ENCODE measurements around the gene TANC1.

The TANC1 gene

DNA sequence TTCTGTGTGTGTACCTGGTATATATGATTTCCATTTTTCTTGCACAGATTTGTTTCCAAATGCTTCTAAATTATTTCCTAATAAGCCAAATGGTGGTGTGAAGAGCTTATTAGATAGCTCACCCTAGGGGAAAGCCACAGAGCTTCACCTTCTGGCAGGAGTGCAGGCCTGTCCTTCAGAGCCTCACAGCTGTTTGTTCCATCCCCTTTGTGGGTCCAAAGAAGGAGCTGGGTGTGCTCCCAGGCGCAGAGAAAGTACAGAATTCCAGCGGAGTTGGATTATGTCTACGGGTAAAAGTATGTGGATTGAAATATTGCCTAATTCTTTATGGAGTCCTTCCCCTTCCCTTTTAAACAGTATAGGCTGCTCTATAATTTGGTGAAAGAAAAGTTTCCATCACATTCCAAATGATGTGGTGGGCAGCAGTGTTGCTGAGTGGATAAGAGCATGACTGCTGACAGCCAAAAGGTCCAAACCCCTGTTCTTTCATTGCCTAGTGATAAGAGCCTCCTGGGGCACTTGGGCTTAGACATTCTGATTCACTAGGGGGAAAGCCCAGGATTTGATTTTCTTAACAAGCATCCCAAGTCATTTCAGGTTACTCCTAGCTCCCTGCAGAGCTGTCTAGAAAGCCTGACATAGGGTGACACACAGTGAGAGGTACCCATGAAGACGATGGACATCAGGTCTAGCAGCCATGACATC lies 231.5 kb downstream of the TANC1 start:
- Histone ChIP-seq H3K27ac (ENCODE audit: low read depth, low read length) (no peak overlapping the region), H3K36me3 (ENCODE audit: control insufficient read depth, insufficient read depth, low read length) (peaks cover 8% of the 10 kb centered on the region), H3K9ac (ENCODE audit: low read length) (no peak overlapping the region), H3K27me3 (ENCODE audit: control insufficient read depth, insufficient read depth, low read length) (no peaks in the 10 kb centered on the region), H3K4me3 (ENCODE audit: low read length) (no peak overlapping the region), H3K4me1 (ENCODE audit: control insufficient read depth, insufficient read depth, low read length) (peaks cover 14% of the 10 kb centered on the region)

DNA sequence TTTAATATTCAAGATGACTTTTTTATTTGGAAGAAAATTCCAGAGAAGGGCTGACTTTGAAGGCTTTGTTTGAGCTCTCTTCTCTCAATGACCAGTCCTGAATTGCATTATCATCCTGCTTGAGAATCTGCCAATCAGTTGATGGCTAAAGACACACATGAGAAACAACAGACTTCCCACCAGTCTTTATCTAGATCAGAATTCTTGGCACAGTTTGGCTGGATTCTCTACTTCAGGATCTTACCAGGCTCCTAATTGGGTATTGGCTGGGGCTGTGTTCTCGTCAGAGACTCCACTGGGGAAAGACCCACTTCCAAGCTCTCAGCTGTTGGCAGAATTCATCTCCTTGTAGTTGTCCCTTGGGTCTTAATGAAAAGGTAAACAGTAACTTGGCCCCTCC lies 232.1 kb downstream of the TANC1 start:
- Histone ChIP-seq H3K27ac (ENCODE audit: low read depth, low read length) (no peak overlapping the region), H3K4me1 (ENCODE audit: control insufficient read depth, insufficient read depth, low read length) (peaks cover 14% of the 10 kb centered on the region), H3K36me3 (ENCODE audit: control insufficient read depth, insufficient read depth, low read length) (peaks cover 8% of the 10 kb centered on the region), H3K9ac (ENCODE audit: low read length) (no peak overlapping the region), H3K4me3 (ENCODE audit: low read length) (no peak overlapping the region), H3K27me3 (ENCODE audit: control insufficient read depth, insufficient read depth, low read length) (no peaks in the 10 kb centered on the region)

DNA sequence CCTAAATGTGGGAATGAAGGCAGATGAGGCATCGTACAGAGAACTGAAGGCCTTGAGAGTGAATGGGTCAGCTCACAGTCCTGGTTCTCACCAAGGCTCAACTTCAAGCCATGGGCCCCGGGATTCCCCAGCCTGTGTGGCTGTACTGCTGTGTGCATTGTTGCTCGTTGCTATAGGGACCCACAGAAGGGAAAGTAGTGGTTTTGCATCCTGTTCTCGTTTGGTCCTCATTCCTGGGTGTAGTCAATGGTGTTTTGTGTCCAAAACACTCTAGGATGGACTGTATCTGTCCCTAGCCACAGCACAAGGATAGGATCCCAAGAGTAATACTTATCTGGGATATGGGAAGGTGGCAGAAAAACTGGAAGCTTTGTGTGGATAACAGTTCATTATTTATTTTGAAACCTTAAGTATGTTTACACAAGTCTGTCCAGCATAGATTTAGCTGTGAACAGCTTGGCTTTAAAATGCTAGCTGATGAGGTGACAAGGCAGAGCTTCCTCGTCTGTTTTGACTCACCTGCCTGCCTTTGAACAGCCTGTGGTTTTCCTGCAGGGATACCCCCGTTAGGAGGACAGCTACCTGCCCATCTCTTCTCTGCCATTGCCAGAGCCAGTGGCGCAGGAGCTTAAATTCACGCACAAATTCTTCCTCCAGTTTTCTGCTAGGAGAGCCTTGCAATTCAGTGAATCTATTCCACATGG lies 233.1 kb downstream of the TANC1 start:
- Histone ChIP-seq H3K4me3 (ENCODE audit: low read length) (no peak overlapping the region), H3K9ac (ENCODE audit: low read length) (no peak overlapping the region), H3K4me1 (ENCODE audit: control insufficient read depth, insufficient read depth, low read length) (peaks cover 14% of the 10 kb centered on the region), H3K36me3 (ENCODE audit: control insufficient read depth, insufficient read depth, low read length) (peaks cover 5% of the 10 kb centered on the region), H3K27ac (ENCODE audit: low read depth, low read length) (no peak overlapping the region), H3K27me3 (ENCODE audit: control insufficient read depth, insufficient read depth, low read length) (no peaks in the 10 kb centered on the region)

DNA sequence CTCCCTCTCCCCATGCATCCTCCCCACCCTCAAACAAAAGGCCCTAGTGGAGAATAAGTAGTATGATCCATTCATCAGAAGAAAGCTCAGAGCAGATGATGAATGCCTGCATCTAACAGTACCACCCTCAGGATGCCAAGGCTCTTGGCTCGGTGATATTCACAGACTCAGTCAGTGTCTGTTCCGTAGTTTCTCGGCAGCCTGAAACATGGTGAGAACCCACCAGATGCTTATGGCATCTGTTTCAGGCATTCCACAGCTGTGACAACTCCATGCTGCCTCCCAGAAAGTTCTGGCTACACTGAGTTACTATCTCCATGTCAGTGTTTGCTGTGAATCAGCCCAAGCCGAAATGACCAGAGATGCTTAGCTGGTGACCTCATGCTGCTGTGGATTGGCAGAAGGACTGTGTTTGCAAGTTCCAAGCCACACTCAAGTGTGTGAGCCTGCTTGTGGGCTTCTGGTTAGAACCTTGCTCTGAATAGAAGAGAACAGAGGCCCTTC lies 234.2 kb downstream of the TANC1 start:
- Histone ChIP-seq H3K9ac (ENCODE audit: low read length) (no peak overlapping the region), H3K4me3 (ENCODE audit: low read length) (no peak overlapping the region), H3K36me3 (ENCODE audit: control insufficient read depth, insufficient read depth, low read length) (peaks cover 3% of the 10 kb centered on the region), H3K4me1 (ENCODE audit: control insufficient read depth, insufficient read depth, low read length) (peaks cover 14% of the 10 kb centered on the region), H3K27me3 (ENCODE audit: control insufficient read depth, insufficient read depth, low read length) (no peaks in the 10 kb centered on the region), H3K27ac (ENCODE audit: low read depth, low read length) (peak overlapping the region; percentile 45)

DNA sequence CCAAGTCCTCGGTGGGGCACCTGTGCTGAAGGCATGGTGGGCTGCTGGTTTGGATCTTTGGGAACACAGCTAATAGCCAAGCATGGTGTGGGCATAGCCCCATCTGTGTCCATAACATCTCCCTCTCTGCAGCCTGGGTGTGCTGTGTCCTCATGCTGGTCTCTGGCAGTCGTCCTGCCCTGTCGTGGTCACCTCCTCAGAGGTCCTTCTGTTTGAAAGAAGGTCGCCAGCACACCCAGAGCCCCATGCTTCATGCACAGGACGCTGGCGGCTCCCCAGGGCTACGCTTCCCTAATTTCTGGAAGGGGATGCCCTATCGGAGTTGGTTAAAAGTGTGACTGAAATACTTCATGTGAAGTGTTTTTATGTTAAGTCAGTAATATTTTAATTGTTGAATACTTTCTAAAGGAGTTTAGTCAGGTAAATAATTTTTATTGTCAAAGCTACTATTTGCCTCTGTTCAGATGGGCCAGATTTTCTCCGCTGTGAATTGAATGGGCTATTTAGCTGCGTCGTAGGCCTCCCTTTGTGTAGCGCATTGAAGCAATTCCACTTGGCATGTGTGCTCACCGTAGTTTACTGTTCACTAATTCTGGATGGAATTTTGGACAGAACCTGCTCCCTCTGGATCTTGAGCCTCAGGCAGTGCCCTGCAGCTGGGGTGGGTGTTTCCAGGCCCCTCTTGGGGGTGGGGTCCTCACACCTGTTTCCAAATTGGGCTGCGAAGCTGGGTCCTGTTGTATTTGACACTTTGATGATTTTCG lies 236.1 kb downstream of the TANC1 start:
- Histone ChIP-seq H3K27ac (ENCODE audit: low read depth, low read length) (no peak overlapping the region), H3K4me1 (ENCODE audit: control insufficient read depth, insufficient read depth, low read length) (peaks cover 14% of the 10 kb centered on the region), H3K4me3 (ENCODE audit: low read length) (no peak overlapping the region), H3K36me3 (ENCODE audit: control insufficient read depth, insufficient read depth, low read length) (peaks cover 2% of the 10 kb centered on the region), H3K9ac (ENCODE audit: low read length) (no peak overlapping the region), H3K27me3 (ENCODE audit: control insufficient read depth, insufficient read depth, low read length) (no peaks in the 10 kb centered on the region)

DNA sequence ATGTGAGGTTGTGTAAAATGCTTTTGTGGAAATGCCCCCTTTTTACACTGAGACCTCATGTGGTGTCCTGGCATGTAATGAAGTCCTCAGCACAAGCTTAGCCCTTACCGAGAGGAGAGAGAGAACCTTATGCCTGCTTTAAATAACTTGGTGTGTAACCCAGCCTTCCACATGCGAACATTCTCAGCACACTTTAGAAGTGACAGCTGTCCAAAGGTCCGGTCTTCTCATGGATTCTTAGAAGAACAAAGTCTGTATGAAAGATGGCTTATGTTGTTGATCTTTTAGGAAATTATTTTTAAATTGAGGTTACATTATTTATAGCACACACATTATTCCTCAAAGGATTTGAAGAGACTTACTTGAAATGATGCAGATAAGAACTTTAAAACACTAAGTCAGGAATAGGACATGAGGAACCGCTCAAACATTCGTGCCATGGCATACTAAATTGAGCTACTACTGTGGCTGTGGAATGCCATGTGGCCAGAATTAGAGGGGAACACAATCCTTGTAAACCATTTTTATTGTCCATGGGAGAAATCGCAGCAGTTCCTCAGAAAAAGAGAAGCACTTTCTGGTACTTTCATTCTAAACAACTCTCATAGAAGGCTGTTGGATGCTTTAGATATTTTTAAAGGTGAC lies 238.4 kb downstream of the TANC1 start:
- Histone ChIP-seq H3K36me3 (ENCODE audit: control insufficient read depth, insufficient read depth, low read length) (peaks cover 2% of the 10 kb centered on the region), H3K9ac (ENCODE audit: low read length) (no peak overlapping the region), H3K27me3 (ENCODE audit: control insufficient read depth, insufficient read depth, low read length) (no peaks in the 10 kb centered on the region), H3K27ac (ENCODE audit: low read depth, low read length) (no peak overlapping the region), H3K4me3 (ENCODE audit: low read length) (no peak overlapping the region), H3K4me1 (ENCODE audit: control insufficient read depth, insufficient read depth, low read length) (peaks cover 10% of the 10 kb centered on the region)

DNA sequence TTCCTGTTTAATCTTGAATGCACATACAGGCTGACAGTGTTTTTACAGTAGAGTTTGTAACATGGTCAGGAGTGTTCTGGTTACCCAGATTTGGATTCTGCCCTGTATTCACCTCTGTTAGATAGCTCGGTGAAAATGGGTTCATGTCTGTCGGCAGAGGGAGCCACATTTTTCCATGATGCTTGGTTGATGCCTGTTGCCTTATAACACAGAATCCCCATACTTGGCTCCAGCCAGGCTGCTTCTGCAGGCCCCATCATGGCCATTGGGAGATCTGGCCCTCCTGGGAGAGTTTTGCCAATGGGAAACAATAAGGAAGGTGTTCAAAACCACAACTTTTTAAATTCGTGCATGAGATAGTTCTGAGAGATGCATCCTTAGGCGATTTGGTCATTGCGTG lies 240.0 kb downstream of the TANC1 start:
- H3K27ac ChIP-seq (ENCODE audit: low read depth, low read length): no peak overlapping the region
- H3K4me1 ChIP-seq (ENCODE audit: control insufficient read depth, insufficient read depth, low read length): peaks cover 2% of the 10 kb centered on the region
- H3K27me3 ChIP-seq (ENCODE audit: control insufficient read depth, insufficient read depth, low read length): no peaks in the 10 kb centered on the region
- H3K4me3 ChIP-seq (ENCODE audit: low read length): no peak overlapping the region
- H3K36me3 ChIP-seq (ENCODE audit: control insufficient read depth, insufficient read depth, low read length): peaks cover 2% of the 10 kb centered on the region
- no peak overlapping the region for H3K9ac ChIP-seq (ENCODE audit: low read length)

DNA sequence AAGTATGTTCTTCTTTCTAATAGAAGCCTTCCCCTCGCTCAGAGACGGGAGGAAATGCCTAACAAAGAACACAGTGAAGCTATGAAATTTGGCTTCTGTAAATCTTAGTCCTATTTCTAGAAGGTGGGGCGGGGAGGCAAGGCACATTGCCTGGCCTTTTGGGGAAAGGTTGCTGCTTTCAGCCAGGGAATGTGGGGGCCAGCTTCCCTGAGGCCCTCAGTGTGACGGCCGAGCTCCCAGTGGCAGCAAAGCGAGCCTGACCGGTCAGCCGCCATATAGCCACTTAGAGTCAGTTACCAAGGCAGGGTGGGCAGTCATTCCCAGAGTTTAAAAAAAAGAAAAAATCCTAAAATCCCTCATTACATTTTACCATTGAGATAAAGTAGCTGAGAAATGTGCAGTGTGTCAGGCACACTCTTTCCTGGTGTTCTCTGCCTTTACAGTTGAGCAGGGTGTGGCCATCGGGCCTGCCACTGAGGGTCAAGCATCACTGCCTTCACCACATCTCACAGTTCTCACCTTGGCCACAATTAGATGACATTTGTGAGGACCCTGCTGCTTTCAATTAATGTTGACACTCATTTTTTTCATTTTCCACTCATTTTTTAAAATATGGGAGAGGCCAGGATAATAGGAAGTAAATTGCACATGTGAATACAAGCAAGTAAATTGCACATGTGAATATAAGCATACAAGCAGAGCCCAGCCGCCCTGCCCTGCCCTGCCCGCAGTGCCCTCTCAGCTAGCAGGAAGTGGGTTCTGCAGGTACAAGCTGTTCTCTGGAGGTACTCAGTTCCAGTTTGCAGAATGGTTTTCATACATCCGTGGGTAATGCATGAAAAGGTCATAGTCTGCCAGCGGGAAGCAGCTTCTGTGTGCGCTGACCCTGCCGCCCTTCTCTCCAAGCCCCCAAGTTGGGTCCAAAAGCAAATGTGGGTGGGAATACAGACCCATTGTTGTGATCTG lies 241.2 kb downstream of the TANC1 start:
- no peak overlapping the region for H3K27ac ChIP-seq (ENCODE audit: low read depth, low read length)
- no peak overlapping the region for H3K9ac ChIP-seq (ENCODE audit: low read length)

DNA sequence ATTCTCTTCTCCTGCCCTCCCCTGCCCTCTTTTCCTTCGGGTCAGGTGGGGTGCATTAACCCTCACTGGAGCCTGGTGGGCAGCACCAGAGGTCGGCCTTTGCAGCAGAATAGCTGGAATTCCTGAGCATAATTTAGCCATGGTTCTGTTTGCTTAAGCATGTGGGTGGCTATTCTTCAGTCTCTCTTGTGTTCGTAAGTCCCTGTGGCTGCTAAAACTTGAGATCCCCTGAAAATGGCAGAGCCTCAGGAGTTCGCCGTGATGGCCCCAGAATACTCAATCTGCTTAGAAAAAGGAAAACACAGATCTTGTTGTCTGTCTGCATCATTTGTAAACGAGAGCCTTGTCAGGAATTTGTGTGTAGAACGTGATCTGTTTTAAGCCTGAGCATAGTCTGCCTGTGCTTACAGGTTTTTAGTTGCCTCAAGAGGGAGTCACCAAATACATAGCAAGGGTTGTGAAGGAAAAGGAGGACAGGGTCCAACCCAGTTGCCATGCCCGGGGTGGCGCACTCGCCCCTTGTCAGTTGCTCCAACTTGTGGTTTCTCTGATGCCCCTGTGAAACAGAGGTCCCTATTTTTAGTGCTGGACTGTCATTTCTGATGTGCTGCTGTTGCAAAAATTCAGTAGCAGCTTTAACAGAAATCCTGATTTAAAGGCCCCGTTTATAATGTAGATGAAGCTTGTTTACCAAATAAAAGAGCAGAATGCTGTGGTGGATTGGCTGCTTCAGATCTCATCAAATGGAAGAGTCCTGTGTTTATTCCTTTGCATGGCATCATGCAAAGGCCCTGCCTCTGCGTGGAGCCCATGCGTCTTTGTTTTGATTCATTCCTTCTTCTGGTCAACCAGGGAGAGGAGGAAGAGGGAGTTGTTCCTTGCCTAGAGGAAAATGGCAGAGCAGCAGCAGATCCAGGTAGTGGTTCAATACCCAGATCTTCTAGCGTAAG lies 243.3 kb downstream of the TANC1 start:
- H3K27ac ChIP-seq (ENCODE audit: low read depth, low read length): no peak overlapping the region
- peaks cover 2% of the 10 kb centered on the region for H3K4me1 ChIP-seq (ENCODE audit: control insufficient read depth, insufficient read depth, low read length)
- no peaks in the 10 kb centered on the region for H3K27me3 ChIP-seq (ENCODE audit: control insufficient read depth, insufficient read depth, low read length)
- H3K4me3 ChIP-seq (ENCODE audit: low read length): no peak overlapping the region
- H3K36me3 ChIP-seq (ENCODE audit: control insufficient read depth, insufficient read depth, low read length): peaks cover 14% of the 10 kb centered on the region
- peak overlapping the region; percentile 7 for H3K9ac ChIP-seq (ENCODE audit: low read length)

More for the DNA sequence above, 241.2 kb downstream of the TANC1 start:
- Histone ChIP-seq H3K27me3 (ENCODE audit: control insufficient read depth, insufficient read depth, low read length) (no peaks in the 10 kb centered on the region), H3K4me3 (ENCODE audit: low read length) (no peak overlapping the region), H3K36me3 (ENCODE audit: control insufficient read depth, insufficient read depth, low read length) (peaks cover 6% of the 10 kb centered on the region), H3K4me1 (ENCODE audit: control insufficient read depth, insufficient read depth, low read length) (peaks cover 2% of the 10 kb centered on the region)

DNA sequence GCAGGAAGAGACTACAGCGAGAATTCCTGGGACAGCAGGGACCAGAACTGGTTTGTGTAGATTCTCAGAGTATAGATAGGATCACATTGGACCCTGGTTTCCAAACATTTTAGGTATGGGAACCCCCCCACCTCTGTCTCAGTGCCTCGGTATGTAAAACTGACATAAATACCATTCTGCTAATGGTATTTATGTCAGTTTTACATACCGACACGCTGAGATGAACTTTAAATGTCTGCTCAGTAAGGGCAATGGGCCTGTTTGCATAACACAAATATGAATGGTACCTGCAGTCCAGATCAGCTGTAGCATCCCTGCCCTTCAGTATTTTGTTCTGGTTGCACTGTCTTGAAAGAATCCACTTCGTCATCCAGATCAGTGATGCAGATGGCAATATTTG lies 244.9 kb downstream of the TANC1 start:
- Histone ChIP-seq H3K4me3 (ENCODE audit: low read length) (no peak overlapping the region), H3K4me1 (ENCODE audit: control insufficient read depth, insufficient read depth, low read length) (peaks cover 2% of the 10 kb centered on the region), H3K27me3 (ENCODE audit: control insufficient read depth, insufficient read depth, low read length) (no peaks in the 10 kb centered on the region), H3K36me3 (ENCODE audit: control insufficient read depth, insufficient read depth, low read length) (peaks cover 22% of the 10 kb centered on the region), H3K9ac (ENCODE audit: low read length) (no peak overlapping the region), H3K27ac (ENCODE audit: low read depth, low read length) (no peak overlapping the region)
